Mucosa of rectum (tissue), 2 donors: ENCODE measurements around the gene NPHP1.

Experiments
- H3K27ac ChIP-seq, 2 donors: one replicate each; pipeline ENCODE4 v1.7.0; 2013; ENCODE audit warnings: inconsistent platforms in 2 of 2, low read depth in 2 of 2, low read length in 2 of 2
- H3K27me3 ChIP-seq, 2 donors: one replicate each; pipeline ENCODE4 v1.7.0; 2013; ENCODE audit warnings: low read length in 2 of 2; ENCODE audit not compliant: control insufficient read depth in 2 of 2, insufficient read depth in 2 of 2
- H3K36me3 ChIP-seq, 2 donors: one replicate each; pipeline ENCODE4 v1.7.0; 2013; ENCODE audit warnings: low read length in 2 of 2; ENCODE audit not compliant: control insufficient read depth in 2 of 2, insufficient read depth in 2 of 2
- H3K4me1 ChIP-seq, 2 donors: one replicate each; pipeline ENCODE4 v1.7.0; 2013; ENCODE audit warnings: low read length in 2 of 2, mild to moderate bottlenecking in 1 of 2; ENCODE audit not compliant: control insufficient read depth in 2 of 2, insufficient read depth in 2 of 2
- H3K4me3 ChIP-seq, 2 donors: one replicate each; pipeline ENCODE4 v1.7.0; 2013; ENCODE audit warnings: low read length in 2 of 2
- H3K9ac ChIP-seq, 2 donors: one replicate each; pipeline ENCODE4 v1.7.0; 2013; ENCODE audit warnings: low read length in 2 of 2, low read depth in 1 of 2, mild to moderate bottlenecking in 1 of 2
- H3K9me3 ChIP-seq, 2 donors: one replicate each; pipeline ENCODE4 v1.7.0; 2013; ENCODE audit warnings: low read length in 2 of 2; ENCODE audit not compliant: control insufficient read depth in 2 of 2
- donor health status: healthy.
- donor health status: Normal muscosa, but diverticular disease.

Gene NPHP1

DNA sequence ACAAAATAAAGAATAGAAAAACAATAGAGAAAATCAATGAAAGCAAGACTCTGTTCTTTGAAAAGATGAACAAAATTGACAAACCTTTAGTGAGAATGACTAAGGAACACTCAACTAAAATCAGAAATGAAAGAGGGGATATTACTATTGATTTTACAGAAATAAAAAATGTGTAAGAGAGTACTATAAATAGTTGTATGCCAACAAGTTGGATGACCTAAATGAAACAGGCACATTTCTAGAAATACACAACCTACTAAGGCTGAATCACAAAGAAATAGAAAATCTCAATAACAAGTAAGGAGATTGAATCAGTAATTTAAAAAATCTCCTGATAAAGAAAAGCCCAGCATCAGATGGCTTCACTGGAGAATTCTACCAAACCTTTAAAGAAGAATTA, 70.8 kb downstream of the NPHP1 start:
- Histone ChIP-seq H3K4me3 (no peak overlapping the region), H3K9me3 (no peaks in the 10 kb centered on the region), H3K27me3 (no peaks in the 10 kb centered on the region), H3K4me1 (no peaks in the 10 kb centered on the region), H3K36me3 (no peaks in the 10 kb centered on the region), H3K27ac (no peak overlapping the region), H3K9ac (no peak overlapping the region)

DNA sequence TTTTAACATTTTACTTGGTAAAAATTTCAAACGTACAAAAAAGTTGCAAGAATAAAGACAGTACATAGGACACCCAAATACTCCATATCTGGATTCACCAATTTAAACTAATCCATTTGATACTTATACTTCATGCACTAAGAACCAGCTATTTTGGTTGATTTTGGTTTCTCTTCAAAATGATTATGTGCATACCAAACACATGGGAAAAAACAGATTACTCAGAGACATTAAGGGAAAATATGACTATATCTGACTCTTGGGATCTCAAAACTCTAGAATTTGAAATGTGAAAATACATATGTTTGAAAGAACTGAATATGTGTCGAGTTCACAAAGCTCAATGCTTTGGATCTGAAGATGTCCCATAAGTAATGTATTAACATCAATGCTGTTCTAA, 73.6 kb downstream of the NPHP1 start:
- Histone ChIP-seq H3K4me3 (no peak overlapping the region), H3K4me1 (no peaks in the 10 kb centered on the region), H3K27ac (no peak overlapping the region), H3K36me3 (no peaks in the 10 kb centered on the region), H3K27me3 (no peaks in the 10 kb centered on the region), H3K9me3 (no peaks in the 10 kb centered on the region), H3K9ac (no peak overlapping the region)

DNA sequence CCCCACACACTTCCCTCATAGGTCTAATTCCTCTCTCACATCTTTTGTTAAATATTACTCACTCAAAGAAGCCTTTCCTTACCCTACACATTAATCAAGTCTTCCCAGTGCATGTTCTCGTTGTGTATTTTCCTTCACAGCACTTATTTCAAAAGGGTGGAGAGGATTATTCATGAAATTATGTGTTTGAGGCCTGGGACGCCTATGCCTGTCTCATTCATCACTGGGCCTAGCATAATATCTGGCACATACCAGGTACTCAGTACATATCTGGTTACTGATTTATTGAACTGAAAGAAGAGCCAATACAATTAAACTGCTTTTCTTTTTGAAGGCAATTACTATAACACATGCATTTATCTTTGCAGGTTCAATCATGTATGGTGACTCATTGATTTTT, 74.1 kb downstream of the NPHP1 start:
- no peak overlapping the region for H3K4me3 ChIP-seq
- no peaks in the 10 kb centered on the region for H3K36me3 ChIP-seq
- H3K27ac ChIP-seq = no peak overlapping the region
- H3K9me3 ChIP-seq = no peaks in the 10 kb centered on the region
- no peaks in the 10 kb centered on the region for H3K27me3 ChIP-seq
- H3K9ac ChIP-seq = no peak overlapping the region
- H3K4me1 ChIP-seq = no peaks in the 10 kb centered on the region

GRCh38 chr2:110126906-110127305, 77.9 kb downstream of the NPHP1 start:
- Histone ChIP-seq H3K36me3 (no peaks in the 10 kb centered on the region), H3K9ac (no peak overlapping the region), H3K4me3 (no peak overlapping the region), H3K27ac (no peak overlapping the region), H3K9me3 (no peaks in the 10 kb centered on the region), H3K4me1 (no peaks in the 10 kb centered on the region), H3K27me3 (no peaks in the 10 kb centered on the region)

- Histone ChIP-seq H3K9me3 (no peaks in the 10 kb centered on the region), H3K9ac (no peak overlapping the region), H3K27me3 (no peaks in the 10 kb centered on the region), H3K27ac (no peak overlapping the region), H3K4me1 (no peaks in the 10 kb centered on the region), H3K36me3 (no peaks in the 10 kb centered on the region), H3K4me3 (no peak overlapping the region)
These were observed 78.6 kb downstream of the NPHP1 start for GRCh38 chr2:110126086-110126773.

- no peaks in the 10 kb centered on the region for H3K9me3 ChIP-seq
- H3K27ac ChIP-seq = no peak overlapping the region
- H3K36me3 ChIP-seq = no peaks in the 10 kb centered on the region
- no peak overlapping the region for H3K9ac ChIP-seq
- no peaks in the 10 kb centered on the region for H3K4me1 ChIP-seq
- no peaks in the 10 kb centered on the region for H3K27me3 ChIP-seq
- no peak overlapping the region for H3K4me3 ChIP-seq
These were observed 79.7 kb downstream of the NPHP1 start for GRCh38 chr2:110124939-110125691.

- Histone ChIP-seq H3K4me1 (no peaks in the 10 kb centered on the region), H3K9me3 (no peaks in the 10 kb centered on the region), H3K4me3 (no peak overlapping the region), H3K9ac (no peak overlapping the region), H3K27ac (no peak overlapping the region), H3K36me3 (no peaks in the 10 kb centered on the region), H3K27me3 (no peaks in the 10 kb centered on the region)
These were observed 80.6 kb downstream of the NPHP1 start for GRCh38 chr2:110124038-110124825.

- Histone ChIP-seq H3K27ac (no peak overlapping the region), H3K9me3 (no peaks in the 10 kb centered on the region), H3K27me3 (peaks cover 0 to 4% of the 10 kb centered on the region in 2 donors), H3K4me1 (peaks cover under 1 to 1% of the 10 kb centered on the region in 2 donors), H3K4me3 (no peak overlapping the region), H3K36me3 (no peaks in the 10 kb centered on the region), H3K9ac (no peak overlapping the region)
These were observed 83.2 kb downstream of the NPHP1 start for GRCh38 chr2:110121592-110121991.

DNA sequence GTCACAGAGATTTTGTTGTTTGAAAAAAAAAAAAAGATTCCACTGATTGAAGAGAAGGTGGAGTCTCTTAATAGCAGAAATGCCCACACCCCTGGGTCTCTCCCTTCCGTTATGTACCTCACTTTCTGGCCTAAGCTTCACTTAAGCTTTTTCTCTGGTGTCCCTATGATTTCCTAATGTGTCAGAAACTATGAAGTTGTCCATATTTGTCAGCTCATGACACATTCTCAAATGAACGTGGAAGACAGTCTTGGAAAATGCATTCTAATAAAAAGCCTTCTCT, 83.8 kb downstream of the NPHP1 start:
- Histone ChIP-seq H3K9me3 (no peaks in the 10 kb centered on the region), H3K27me3 (peaks cover 0 to 4% of the 10 kb centered on the region in 2 donors), H3K9ac (no peak overlapping the region), H3K4me1 (peaks cover 6% of the 10 kb centered on the region in 2 donors), H3K36me3 (no peaks in the 10 kb centered on the region), H3K4me3 (no peak overlapping the region), H3K27ac (no peak overlapping the region)
